Measurements from ENCODE around the gene LRFN2.

Gene LRFN2

GRCh38 chr6:40422046-40422445 is 165.1 kb downstream of the LRFN2 start:
- no peaks in the 10 kb centered on the region for H3K36me3 ChIP-seq (ENCODE audit: control insufficient read depth in 2 of 2, insufficient read depth in 2 of 2, low read length in 2 of 2)
- peaks cover 0 to 2% of the 10 kb centered on the region in 2 donors for H3K27me3 ChIP-seq (ENCODE audit: control insufficient read depth in 1 of 2, insufficient read depth in 2 of 2, low read length in 2 of 2)
- H3K4me3 ChIP-seq (ENCODE audit: low read length in 2 of 2) = no peak overlapping the region
- H3K9ac ChIP-seq (ENCODE audit: low read length in 2 of 2) = no peak overlapping the region
- H3K27ac ChIP-seq (ENCODE audit: low read length) = no peak overlapping the region
- no peaks in the 10 kb centered on the region for H3K9me3 ChIP-seq (ENCODE audit: control insufficient read depth in 2 of 2, low read length in 2 of 2)
- H3K4me1 ChIP-seq (ENCODE audit: control insufficient read depth, insufficient read depth, low read length) = no peaks in the 10 kb centered on the region

GRCh38 chr6:40419946-40420728 is 167.0 kb downstream of the LRFN2 start:
- Histone ChIP-seq H3K36me3 (ENCODE audit: control insufficient read depth in 2 of 2, insufficient read depth in 2 of 2, low read length in 2 of 2) (no peaks in the 10 kb centered on the region), H3K9me3 (ENCODE audit: control insufficient read depth in 2 of 2, low read length in 2 of 2) (no peaks in the 10 kb centered on the region), H3K9ac (ENCODE audit: low read length in 2 of 2) (no peak overlapping the region), H3K27me3 (ENCODE audit: control insufficient read depth in 1 of 2, insufficient read depth in 2 of 2, low read length in 2 of 2) (peaks cover 0 to 2% of the 10 kb centered on the region in 2 donors), H3K27ac (ENCODE audit: low read length) (no peak overlapping the region), H3K4me3 (ENCODE audit: low read length in 2 of 2) (no peak overlapping the region), H3K4me1 (ENCODE audit: control insufficient read depth, insufficient read depth, low read length) (no peaks in the 10 kb centered on the region)

DNA sequence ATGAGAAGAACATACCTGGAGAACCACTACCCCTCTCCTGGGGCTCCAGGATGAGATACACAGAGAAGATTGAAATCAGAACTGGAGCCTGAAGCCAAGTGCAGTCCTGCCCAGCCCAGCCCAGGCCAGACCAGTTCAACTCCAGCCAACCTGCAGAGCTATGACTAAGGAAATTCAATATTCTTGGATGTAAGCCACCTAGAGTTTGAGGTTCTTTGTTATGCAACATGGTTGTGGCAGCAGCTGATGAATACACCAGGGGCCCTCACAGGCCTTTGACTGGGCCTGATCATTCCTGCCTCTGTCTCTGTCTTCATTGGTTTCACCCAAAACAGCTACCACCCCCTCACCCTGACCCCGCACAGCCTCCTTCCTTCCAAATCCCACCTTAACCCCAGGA is 167.8 kb downstream of the LRFN2 start:
- no peak overlapping the region for H3K27ac ChIP-seq (ENCODE audit: low read length)

DNA sequence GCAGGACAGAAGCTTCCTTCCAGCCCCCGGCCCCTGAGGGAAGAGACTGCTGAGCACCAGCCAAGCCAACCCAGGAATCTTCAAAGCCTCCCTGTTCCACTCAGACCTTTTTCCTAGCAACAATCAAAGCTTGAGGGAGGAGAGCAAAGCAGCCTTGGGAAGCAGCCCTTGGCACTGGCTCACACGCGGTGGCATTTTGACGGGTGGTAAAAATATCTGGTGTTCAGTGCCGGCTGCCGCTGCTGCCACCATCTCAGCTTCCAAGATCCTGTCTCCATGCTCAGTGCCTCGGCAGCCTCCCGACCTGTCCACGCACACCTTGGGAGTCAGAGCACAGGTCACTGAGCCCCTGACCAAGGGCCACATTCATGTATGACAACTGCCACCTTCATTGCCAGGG is 170.1 kb downstream of the LRFN2 start:
- peaks cover 0 to 2% of the 10 kb centered on the region in 2 donors for H3K27me3 ChIP-seq (ENCODE audit: control insufficient read depth in 1 of 2, insufficient read depth in 2 of 2, low read length in 2 of 2)
- no peak overlapping the region for H3K9ac ChIP-seq (ENCODE audit: low read length in 2 of 2)
- H3K27ac ChIP-seq (ENCODE audit: low read length) = no peak overlapping the region

More for the DNA sequence above, 167.8 kb downstream of the LRFN2 start:
- H3K36me3 ChIP-seq (ENCODE audit: control insufficient read depth in 2 of 2, insufficient read depth in 2 of 2, low read length in 2 of 2) = no peaks in the 10 kb centered on the region
- no peak overlapping the region for H3K4me3 ChIP-seq (ENCODE audit: low read length in 2 of 2)
- peaks cover 0 to 2% of the 10 kb centered on the region in 2 donors for H3K27me3 ChIP-seq (ENCODE audit: control insufficient read depth in 1 of 2, insufficient read depth in 2 of 2, low read length in 2 of 2)
- H3K9me3 ChIP-seq (ENCODE audit: control insufficient read depth in 2 of 2, low read length in 2 of 2) = no peaks in the 10 kb centered on the region
- H3K9ac ChIP-seq (ENCODE audit: low read length in 2 of 2) = no peak overlapping the region
- H3K4me1 ChIP-seq (ENCODE audit: control insufficient read depth, insufficient read depth, low read length) = no peaks in the 10 kb centered on the region

DNA sequence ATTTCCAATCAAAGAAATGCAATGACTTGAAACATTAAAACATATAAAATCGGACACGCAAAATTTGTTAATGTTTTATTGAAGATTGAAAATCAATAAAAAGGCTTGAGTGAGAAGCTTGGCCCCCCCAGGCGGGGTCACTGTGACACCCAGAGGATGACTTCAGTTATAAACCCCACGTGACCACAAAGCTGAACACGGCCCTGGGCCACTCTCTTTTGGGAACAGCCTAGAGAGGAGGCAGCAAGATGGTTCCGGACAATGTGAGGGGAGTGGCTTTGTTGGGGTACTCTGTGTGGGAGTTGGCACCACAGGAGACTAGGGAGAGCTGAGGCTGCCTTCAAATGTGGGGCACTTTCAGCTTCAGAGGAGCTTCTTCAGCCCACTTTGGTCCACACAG is 172.5 kb downstream of the LRFN2 start:
- Histone ChIP-seq H3K9ac (ENCODE audit: low read length in 2 of 2) (no peak overlapping the region), H3K27me3 (ENCODE audit: control insufficient read depth in 1 of 2, insufficient read depth in 2 of 2, low read length in 2 of 2) (no peaks in the 10 kb centered on the region), H3K36me3 (ENCODE audit: control insufficient read depth in 2 of 2, insufficient read depth in 2 of 2, low read length in 2 of 2) (no peaks in the 10 kb centered on the region), H3K4me3 (ENCODE audit: low read length in 2 of 2) (no peak overlapping the region), H3K27ac (ENCODE audit: low read length) (no peak overlapping the region), H3K9me3 (ENCODE audit: control insufficient read depth in 2 of 2, low read length in 2 of 2) (no peaks in the 10 kb centered on the region), H3K4me1 (ENCODE audit: control insufficient read depth, insufficient read depth, low read length) (no peaks in the 10 kb centered on the region)

More for the DNA sequence above, 170.1 kb downstream of the LRFN2 start:
- Histone ChIP-seq H3K4me1 (ENCODE audit: control insufficient read depth, insufficient read depth, low read length) (no peaks in the 10 kb centered on the region), H3K4me3 (ENCODE audit: low read length in 2 of 2) (no peak overlapping the region), H3K36me3 (ENCODE audit: control insufficient read depth in 2 of 2, insufficient read depth in 2 of 2, low read length in 2 of 2) (no peaks in the 10 kb centered on the region), H3K9me3 (ENCODE audit: control insufficient read depth in 2 of 2, low read length in 2 of 2) (no peaks in the 10 kb centered on the region)

- no peak overlapping the region for H3K27ac ChIP-seq (ENCODE audit: low read length)
- no peak overlapping the region for H3K9ac ChIP-seq (ENCODE audit: low read length in 2 of 2)
- H3K4me3 ChIP-seq (ENCODE audit: low read length in 2 of 2) = no peak overlapping the region
- no peaks in the 10 kb centered on the region for H3K4me1 ChIP-seq (ENCODE audit: control insufficient read depth, insufficient read depth, low read length)
- H3K27me3 ChIP-seq (ENCODE audit: control insufficient read depth in 1 of 2, insufficient read depth in 2 of 2, low read length in 2 of 2) = no peaks in the 10 kb centered on the region
- no peaks in the 10 kb centered on the region for H3K36me3 ChIP-seq (ENCODE audit: control insufficient read depth in 2 of 2, insufficient read depth in 2 of 2, low read length in 2 of 2)
- no peaks in the 10 kb centered on the region for H3K9me3 ChIP-seq (ENCODE audit: control insufficient read depth in 2 of 2, low read length in 2 of 2)
Measured at GRCh38 chr6:40413239-40413638, 173.9 kb downstream of the LRFN2 start.

DNA sequence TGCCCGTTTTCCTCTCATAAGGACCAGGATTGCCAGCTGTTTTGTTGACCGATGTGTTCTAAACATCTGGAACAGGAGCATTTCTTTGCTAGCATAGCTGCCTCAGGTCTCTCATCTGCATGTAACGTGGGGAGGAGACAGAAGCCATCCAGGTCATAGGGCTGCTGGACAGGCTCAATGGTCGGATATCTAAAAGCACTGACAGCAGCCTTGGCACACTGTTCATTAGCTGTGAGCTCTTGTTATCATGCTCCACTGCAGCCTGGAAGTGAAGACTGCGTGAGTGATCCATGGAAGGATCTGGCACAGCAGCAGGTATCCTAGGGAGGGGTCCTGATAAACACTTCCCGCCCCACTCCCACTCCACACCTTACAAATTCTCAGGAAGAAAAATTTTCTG is 175.3 kb downstream of the LRFN2 start:
- Histone ChIP-seq H3K4me3 (ENCODE audit: low read length in 2 of 2) (no peak overlapping the region), H3K36me3 (ENCODE audit: control insufficient read depth in 2 of 2, insufficient read depth in 2 of 2, low read length in 2 of 2) (no peaks in the 10 kb centered on the region), H3K27me3 (ENCODE audit: control insufficient read depth in 1 of 2, insufficient read depth in 2 of 2, low read length in 2 of 2) (no peaks in the 10 kb centered on the region), H3K4me1 (ENCODE audit: control insufficient read depth, insufficient read depth, low read length) (no peaks in the 10 kb centered on the region), H3K27ac (ENCODE audit: low read length) (no peak overlapping the region), H3K9me3 (ENCODE audit: control insufficient read depth in 2 of 2, low read length in 2 of 2) (no peaks in the 10 kb centered on the region), H3K9ac (ENCODE audit: low read length in 2 of 2) (no peak overlapping the region)

GRCh38 chr6:40410821-40411220 is 176.3 kb downstream of the LRFN2 start:
- H3K4me3 ChIP-seq (ENCODE audit: low read length in 2 of 2) = no peak overlapping the region
- H3K27ac ChIP-seq (ENCODE audit: low read length) = no peak overlapping the region
- no peak overlapping the region for H3K9ac ChIP-seq (ENCODE audit: low read length in 2 of 2)
- H3K9me3 ChIP-seq (ENCODE audit: control insufficient read depth in 2 of 2, low read length in 2 of 2) = no peaks in the 10 kb centered on the region
- H3K36me3 ChIP-seq (ENCODE audit: control insufficient read depth in 2 of 2, insufficient read depth in 2 of 2, low read length in 2 of 2) = no peaks in the 10 kb centered on the region
- no peaks in the 10 kb centered on the region for H3K4me1 ChIP-seq (ENCODE audit: control insufficient read depth, insufficient read depth, low read length)
- H3K27me3 ChIP-seq (ENCODE audit: control insufficient read depth in 1 of 2, insufficient read depth in 2 of 2, low read length in 2 of 2) = no peaks in the 10 kb centered on the region

DNA sequence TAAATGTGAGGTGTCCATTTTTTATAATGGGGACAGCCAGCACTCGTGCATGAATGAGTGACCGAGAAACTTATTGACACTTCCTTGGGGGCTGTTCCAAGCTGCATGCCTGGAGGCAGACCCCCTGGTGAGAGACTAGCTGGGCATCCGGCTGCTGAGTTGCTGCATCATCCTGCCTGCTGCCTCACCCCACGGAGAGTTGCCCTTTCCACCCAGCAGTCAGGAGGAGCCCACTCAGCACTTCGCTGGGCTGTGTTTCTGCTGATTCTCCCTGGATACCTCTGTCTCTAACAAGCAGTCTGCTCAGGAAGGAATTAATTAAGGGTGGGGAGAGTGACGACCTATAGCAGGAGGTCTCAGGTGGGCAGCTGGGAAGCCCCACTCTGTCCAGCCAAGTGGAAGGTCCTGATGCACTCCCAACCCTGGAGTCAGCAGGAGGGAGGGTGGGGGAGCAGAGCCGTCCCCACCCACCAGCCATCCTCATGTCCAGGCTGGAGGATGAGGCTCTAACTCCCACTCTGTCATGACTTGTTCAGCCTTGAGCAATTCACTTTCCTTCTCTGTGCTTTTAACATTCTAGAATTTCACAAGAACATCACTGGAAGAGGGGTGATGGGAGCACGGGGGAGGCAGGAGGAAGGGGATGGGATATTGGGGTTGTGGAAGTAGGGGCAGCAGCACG is 177.3 kb downstream of the LRFN2 start:
- Histone ChIP-seq H3K9ac (ENCODE audit: low read length in 2 of 2) (no peak overlapping the region), H3K27ac (ENCODE audit: low read length) (no peak overlapping the region), H3K9me3 (ENCODE audit: control insufficient read depth in 2 of 2, low read length in 2 of 2) (no peaks in the 10 kb centered on the region), H3K27me3 (ENCODE audit: control insufficient read depth in 1 of 2, insufficient read depth in 2 of 2, low read length in 2 of 2) (no peaks in the 10 kb centered on the region), H3K4me1 (ENCODE audit: control insufficient read depth, insufficient read depth, low read length) (no peaks in the 10 kb centered on the region), H3K36me3 (ENCODE audit: control insufficient read depth in 2 of 2, insufficient read depth in 2 of 2, low read length in 2 of 2) (no peaks in the 10 kb centered on the region), H3K4me3 (ENCODE audit: low read length in 2 of 2) (no peak overlapping the region)

DNA sequence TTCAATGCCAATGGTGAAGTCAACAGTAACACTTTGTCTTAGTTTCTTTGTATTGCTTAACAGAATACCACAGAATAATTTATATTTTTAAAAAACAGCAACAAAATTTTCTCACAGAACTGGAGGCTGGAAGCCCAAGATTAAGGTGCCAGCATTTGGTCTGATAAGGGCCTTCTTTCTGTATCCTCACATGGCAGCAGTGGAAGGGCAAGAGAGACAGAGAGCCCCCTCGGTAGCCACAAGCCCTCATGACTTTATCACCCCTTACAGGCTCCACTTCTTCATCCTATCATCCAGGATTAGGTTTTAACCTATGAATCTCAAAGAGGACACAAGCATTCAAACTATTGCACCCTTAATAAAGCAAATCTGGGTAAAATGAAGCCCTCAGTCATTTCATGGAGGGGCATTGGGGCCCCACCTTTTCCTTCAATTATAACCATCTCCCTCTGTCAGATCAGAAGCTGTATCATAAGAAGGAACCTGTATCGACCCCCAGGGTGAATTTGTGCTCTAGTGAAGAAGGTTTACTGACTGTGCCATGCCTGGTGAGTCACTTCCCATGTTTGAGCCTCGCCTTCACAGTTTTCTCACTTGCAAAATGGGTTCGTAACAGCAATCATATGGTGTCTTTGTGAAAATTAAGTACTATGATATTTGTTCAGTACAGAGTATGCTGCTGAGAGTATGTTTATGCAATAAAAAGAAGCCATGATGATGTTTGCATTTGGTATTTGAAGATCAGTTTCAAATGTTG is 178.2 kb downstream of the LRFN2 start:
- Histone ChIP-seq H3K4me1 (ENCODE audit: control insufficient read depth, insufficient read depth, low read length) (no peaks in the 10 kb centered on the region), H3K27me3 (ENCODE audit: control insufficient read depth in 1 of 2, insufficient read depth in 2 of 2, low read length in 2 of 2) (no peaks in the 10 kb centered on the region), H3K9ac (ENCODE audit: low read length in 2 of 2) (no peak overlapping the region), H3K9me3 (ENCODE audit: control insufficient read depth in 2 of 2, low read length in 2 of 2) (no peaks in the 10 kb centered on the region), H3K4me3 (ENCODE audit: low read length in 2 of 2) (no peak overlapping the region), H3K27ac (ENCODE audit: low read length) (no peak overlapping the region), H3K36me3 (ENCODE audit: control insufficient read depth in 2 of 2, insufficient read depth in 2 of 2, low read length in 2 of 2) (no peaks in the 10 kb centered on the region)

All from stomach smooth muscle (tissue), 2 donors.